GM06990 (cell line): ENCODE results near the gene DSP.

Experiments
- DNase-seq: peaks from one replicate; pipeline ENCODE4 v3.0.0-alpha.2; 2011; ENCODE audit not compliant: insufficient read length; ENCODE audit errors: extremely low read depth
- H3K27me3 ChIP-seq: replicated peaks from 2 replicates; pipeline ENCODE4 v1.6.0; 2011; ENCODE audit warnings: low read length; ENCODE audit not compliant: control insufficient read depth, insufficient read depth
- H3K36me3 ChIP-seq: 2 replicates; pipeline ENCODE4 v1.5.1; 2011; ENCODE audit warnings: low read length; ENCODE audit not compliant: control insufficient read depth, insufficient read depth
- H3K4me3 ChIP-seq: replicated peaks from 2 replicates; pipeline ENCODE4 v1.5.1; 2011; ENCODE audit warnings: low read depth, mild to moderate bottlenecking, control low read depth, low read length
- TF ChIP-seq, protein P1 (sequence below): IDR thresholded peaks from 2 replicates; pipeline ENCODE4 v1.5.1; 2011; ENCODE audit warnings: low read length, control low read depth, mild to moderate bottlenecking, inconsistent platforms; ENCODE audit not compliant: insufficient read depth, poor library complexity, severe bottlenecking

Gene DSP

DNA sequence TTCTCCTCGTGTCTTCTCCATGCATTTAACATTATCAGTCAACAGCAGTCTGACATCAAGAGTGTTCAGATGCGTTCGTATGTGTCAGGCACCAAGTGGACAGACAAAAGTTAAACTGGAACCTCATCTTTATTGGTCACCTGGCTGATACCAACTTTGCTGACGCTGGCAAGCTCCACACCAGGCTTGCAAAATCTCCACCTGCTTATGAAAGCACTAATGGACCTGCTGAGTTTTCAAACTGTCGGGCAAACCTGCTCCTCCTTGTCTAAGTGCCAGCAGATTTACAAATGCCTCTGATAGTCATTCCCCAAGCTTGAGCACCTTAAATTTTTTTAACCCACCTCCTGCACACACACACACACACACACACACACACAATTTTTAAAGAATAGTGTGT is 27.9 kb upstream of the DSP start:
- no peak overlapping the region for H3K4me3 ChIP-seq
- no peaks in the 10 kb centered on the region for H3K36me3 ChIP-seq
- TF ChIP-seq, protein P1, sequence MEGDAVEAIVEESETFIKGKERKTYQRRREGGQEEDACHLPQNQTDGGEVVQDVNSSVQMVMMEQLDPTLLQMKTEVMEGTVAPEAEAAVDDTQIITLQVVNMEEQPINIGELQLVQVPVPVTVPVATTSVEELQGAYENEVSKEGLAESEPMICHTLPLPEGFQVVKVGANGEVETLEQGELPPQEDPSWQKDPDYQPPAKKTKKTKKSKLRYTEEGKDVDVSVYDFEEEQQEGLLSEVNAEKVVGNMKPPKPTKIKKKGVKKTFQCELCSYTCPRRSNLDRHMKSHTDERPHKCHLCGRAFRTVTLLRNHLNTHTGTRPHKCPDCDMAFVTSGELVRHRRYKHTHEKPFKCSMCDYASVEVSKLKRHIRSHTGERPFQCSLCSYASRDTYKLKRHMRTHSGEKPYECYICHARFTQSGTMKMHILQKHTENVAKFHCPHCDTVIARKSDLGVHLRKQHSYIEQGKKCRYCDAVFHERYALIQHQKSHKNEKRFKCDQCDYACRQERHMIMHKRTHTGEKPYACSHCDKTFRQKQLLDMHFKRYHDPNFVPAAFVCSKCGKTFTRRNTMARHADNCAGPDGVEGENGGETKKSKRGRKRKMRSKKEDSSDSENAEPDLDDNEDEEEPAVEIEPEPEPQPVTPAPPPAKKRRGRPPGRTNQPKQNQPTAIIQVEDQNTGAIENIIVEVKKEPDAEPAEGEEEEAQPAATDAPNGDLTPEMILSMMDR, result no peak
- H3K27me3 ChIP-seq, result no peaks in the 10 kb centered on the region; the same call in 1 of the 2 replicates
- DNase-seq, result no peak

DNA sequence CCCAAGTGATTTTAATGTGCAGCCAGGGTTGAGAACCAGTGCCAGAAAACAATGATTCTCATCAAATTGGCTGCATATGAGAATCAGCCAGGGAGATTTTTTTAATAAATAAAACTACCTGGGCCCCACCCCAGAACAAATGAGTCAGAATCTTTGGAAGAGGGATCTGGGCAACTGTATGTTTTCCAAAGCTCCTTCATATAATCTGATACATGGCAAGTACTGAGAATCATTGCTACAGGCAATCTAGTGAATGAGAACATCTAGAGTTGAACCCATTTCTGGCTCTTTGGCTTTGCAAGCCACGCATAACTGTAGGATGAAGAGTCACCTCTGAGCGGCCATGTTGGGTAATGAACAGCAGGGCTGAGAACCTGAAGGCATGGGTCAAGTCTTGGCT is 26.1 kb upstream of the DSP start:
- TF ChIP-seq, protein P1, result no peak
- DNase-seq, result no peak
- Histone ChIP-seq H3K36me3 (no peaks in the 10 kb centered on the region), H3K4me3 (no peak overlapping the region), H3K27me3 (no peaks in the 10 kb centered on the region; the same call in 1 of the 2 replicates)

DNA sequence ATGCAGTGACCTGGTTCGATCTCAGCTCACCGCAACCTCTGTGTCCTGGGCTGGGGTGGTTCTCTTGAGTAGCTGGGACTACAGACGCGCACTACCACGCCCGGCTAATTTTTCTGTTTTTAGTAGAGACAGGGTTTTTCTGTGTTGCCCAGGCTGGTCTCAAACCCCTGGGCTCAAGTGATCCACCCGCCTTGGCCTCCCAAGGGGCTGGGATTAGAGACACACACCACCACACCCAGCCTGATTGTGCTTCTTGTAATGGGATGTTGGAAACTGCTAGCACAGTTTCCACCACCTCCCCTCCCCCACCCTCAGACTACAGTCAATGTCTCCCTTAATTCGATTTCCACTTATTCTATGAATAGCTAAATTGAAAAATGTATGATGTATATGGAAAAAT is 22.6 kb upstream of the DSP start:
- H3K36me3 ChIP-seq, result no peaks in the 10 kb centered on the region
- no peak overlapping the region for H3K4me3 ChIP-seq
- no peak for DNase-seq
- no peaks in the 10 kb centered on the region for H3K27me3 ChIP-seq
- TF ChIP-seq, protein P1, result no peak

DNA sequence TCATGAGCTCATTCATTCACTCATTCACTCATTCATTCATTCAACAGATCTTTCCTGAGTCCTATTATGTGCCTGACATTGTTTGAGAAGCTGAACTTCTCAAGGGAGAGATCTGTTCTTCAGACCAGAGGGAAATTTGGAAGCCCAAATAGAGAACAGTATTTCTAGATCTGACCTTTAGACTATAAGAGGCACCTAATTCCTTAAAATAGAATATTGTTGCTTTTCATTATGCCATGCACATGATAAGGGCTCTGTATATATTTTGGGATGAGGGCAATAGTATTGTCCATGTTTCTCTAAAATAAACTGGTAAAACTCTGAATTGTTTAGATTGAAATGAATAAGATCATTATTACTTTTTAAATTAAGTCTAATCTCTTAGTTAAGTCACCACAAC is 18.6 kb upstream of the DSP start:
- no peaks in the 10 kb centered on the region for H3K27me3 ChIP-seq
- TF ChIP-seq, protein P1, result no peak
- no peaks in the 10 kb centered on the region for H3K36me3 ChIP-seq
- no peak overlapping the region for H3K4me3 ChIP-seq
- no peak for DNase-seq

DNA sequence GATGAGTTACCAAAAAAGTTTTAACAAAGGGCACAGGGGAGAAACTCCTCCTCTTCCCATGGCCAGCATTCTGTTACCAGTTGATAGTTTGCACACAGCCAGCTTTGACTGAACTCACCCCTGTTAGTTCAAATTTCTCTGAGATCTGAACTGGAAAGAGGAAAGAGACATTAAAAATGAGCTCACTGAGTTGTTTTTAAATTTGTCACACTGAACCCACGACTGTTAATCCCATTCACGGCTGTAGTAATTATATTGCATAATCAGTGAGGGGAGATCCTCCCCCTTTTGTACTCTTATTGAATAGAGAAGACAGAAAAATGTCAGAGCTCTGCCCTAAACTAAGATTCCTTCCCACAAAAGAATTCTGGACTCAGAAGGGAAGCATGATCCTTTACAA is 17.5 kb upstream of the DSP start:
- TF ChIP-seq, protein P1, result no peak
- no peak for DNase-seq
- no peak overlapping the region for H3K4me3 ChIP-seq
- no peaks in the 10 kb centered on the region for H3K36me3 ChIP-seq
- H3K27me3 ChIP-seq, result no peaks in the 10 kb centered on the region

DNA sequence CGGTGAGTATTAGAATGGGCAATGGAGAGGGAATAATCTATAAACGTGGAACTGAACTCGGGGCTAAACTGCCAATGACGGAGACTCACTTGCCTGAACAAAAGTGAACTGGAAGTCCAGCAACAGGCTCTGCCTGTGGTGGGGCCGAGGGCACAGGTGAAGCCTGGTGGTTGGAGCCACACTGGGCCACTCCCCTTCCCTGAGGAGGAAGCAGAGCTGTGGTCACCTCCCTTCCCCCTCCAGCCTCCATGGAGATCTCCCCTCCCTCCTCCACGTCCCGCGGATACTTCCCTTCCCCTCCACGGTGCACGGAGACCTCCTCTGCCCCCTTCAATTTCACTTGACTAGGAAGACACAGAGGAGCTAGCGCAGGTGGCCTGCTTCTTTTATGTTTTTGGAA is 14.7 kb upstream of the DSP start:
- Histone ChIP-seq H3K27me3 (no peaks in the 10 kb centered on the region; the same call in 1 of the 2 replicates), H3K4me3 (no peak overlapping the region), H3K36me3 (no peaks in the 10 kb centered on the region)
- TF ChIP-seq, protein P1, result no peak
- no peak for DNase-seq
